K562 (cell line): ENCODE results near the gene CDK14. TPM values are rescaled to one million over a fixed set of nuclear protein-coding genes. Genes with fewer than 3 reads are reported as not detected.

Experiments used
- ATAC-seq: fragments of 200-7000 bp; cut with Tn5 transposase; 3 replicates; pipeline ENCODE4 v1.9.1; 2020; ENCODE audit warnings: moderate library complexity
- BruUV-seq: library from RNA; stranded (reverse); fragments of 400-500 nt; replicated peaks from 2 replicates; lab custom pipeline; 2021; lab: Mats Ljungman, UMichigan
- CTCF ChIA-PET: fragments of 300-600 bp; formaldehyde crosslinking; extraction: SDS; loops from one replicate; lab custom pipeline; 2021; ENCODE audit warnings: low intra/inter-chr PET ratio; lab: Yijun Ruan, JAX
- POLR2A ChIA-PET: fragments of 300-600, 350-650 bp; sonication (Branson Sonifier 250); formaldehyde crosslinking; extraction: SDS; loops from one replicate; lab custom pipeline; 2021; ENCODE audit warnings: antibody characterized with exemption, inconsistent platforms; lab: Yijun Ruan, JAX
- DNase-seq, 4 experiments: peaks; one replicate each; pipeline versions ENCODE4 v3.0.0 to v3.0.0-alpha.2; 2011 to 2018; ENCODE audit warnings: low spot score in 3 of 4, mixed read lengths in 3 of 4; ENCODE audit errors: extremely low read depth in 1 of 4
- FAIRE-seq: peaks from 2 replicates; lab custom pipeline; 2011; peaks lifted over from hg19 to GRCh38; lab: Jason Lieb, UNC
- H2AFZ ChIP-seq: 2 replicates; pipeline ENCODE4 v1.6.0; 2011; ENCODE audit warnings: low read depth, low read length, control low read depth, inconsistent platforms
- H3K27ac ChIP-seq: fragments of 200-600 bp; 3 replicates; pipeline ENCODE4 v1.8.0; 2011; ENCODE audit warnings: low read depth, mild to moderate bottlenecking, control low read depth, inconsistent platforms, low read length, moderate library complexity, mixed read lengths; ENCODE audit errors: extremely low read depth
- H3K27me3 ChIP-seq, 2 experiments: fragments of 300-600 bp in 1 of 2; 2 replicates in 1 of 2; 3 replicates in 1 of 2; pipeline versions ENCODE4 v1.6.0 to v1.8.0; 2011; ENCODE audit warnings: inconsistent platforms in 2 of 2, low read length in 2 of 2, mild to moderate bottlenecking in 1 of 2, mixed read lengths in 1 of 2, moderate library complexity in 1 of 2; ENCODE audit not compliant: control insufficient read depth in 2 of 2, insufficient read depth in 2 of 2
- H3K36me3 ChIP-seq: fragments of 300-600 bp; 3 replicates; pipeline ENCODE4 v1.8.0; 2011; ENCODE audit warnings: mild to moderate bottlenecking, low read length, inconsistent platforms; ENCODE audit not compliant: control insufficient read depth, insufficient read depth
- H3K4me1 ChIP-seq, 2 experiments: fragments of 200-600 bp in 1 of 2; replicated peaks in 1 of 2; 2 replicates in 1 of 2; 3 replicates in 1 of 2; pipeline versions ENCODE4 v1.5.1 to v1.8.0; 2011; ENCODE audit warnings: inconsistent platforms in 2 of 2, low read length in 2 of 2, mild to moderate bottlenecking in 1 of 2, mixed read lengths in 1 of 2, moderate library complexity in 1 of 2; ENCODE audit not compliant: control insufficient read depth in 2 of 2, insufficient read depth in 2 of 2
- H3K4me2 ChIP-seq: 2 replicates; pipeline ENCODE4 v1.6.1; 2011; ENCODE audit warnings: low read length, control low read depth, inconsistent platforms, mixed read lengths; ENCODE audit not compliant: insufficient read depth
- H3K4me3 ChIP-seq: fragments of 200-600 bp; sonication (generic), shearing (Covaris generic); 2 replicates; pipeline ENCODE4 v1.5.1; 2016; ENCODE audit warnings: control low read depth, inconsistent platforms
- H3K79me2 ChIP-seq: fragments of 200-600 bp; 3 replicates; pipeline ENCODE4 v1.8.0; 2011; ENCODE audit warnings: low read length, inconsistent platforms; ENCODE audit not compliant: control insufficient read depth, insufficient read depth
- H3K9ac ChIP-seq, 2 experiments: 2 replicates each; pipeline versions ENCODE4 v1.6.0 to v1.6.1; 2011; ENCODE audit warnings: low read depth in 2 of 2, low read length in 2 of 2, control low read depth in 1 of 2, inconsistent platforms in 1 of 2, mild to moderate bottlenecking in 1 of 2, mixed read lengths in 1 of 2; ENCODE audit not compliant: insufficient read depth in 1 of 2
- H3K9me1 ChIP-seq: one replicate; pipeline ENCODE4 v1.6.0; 2011; ENCODE audit warnings: inconsistent platforms, mild to moderate bottlenecking, low read length, moderate library complexity; ENCODE audit not compliant: control insufficient read depth, insufficient read depth
- H3K9me3 ChIP-seq: replicated peaks from 2 replicates; pipeline ENCODE4 v1.5.1; 2011; ENCODE audit warnings: low read depth, low read length, inconsistent platforms; ENCODE audit not compliant: control insufficient read depth, insufficient read depth
- H4K20me1 ChIP-seq: replicated peaks from 2 replicates; pipeline ENCODE4 v1.6.1; 2011; ENCODE audit warnings: low read length, inconsistent platforms, mixed read lengths; ENCODE audit not compliant: control insufficient read depth, insufficient read depth
- ATF4 ChIP-seq: fragments of 450-650 bp; formaldehyde crosslinking; IDR thresholded peaks from 2 replicates; pipeline ENCODE4 v1.4.0; 2022; ENCODE audit warnings: mild to moderate bottlenecking, moderate library complexity
- DACH1 ChIP-seq: fragments of 450-650 bp; IDR thresholded peaks from 2 replicates; pipeline ENCODE4 v1.6.1; 2018; ENCODE audit not compliant: partially characterized antibody
- HDAC8 ChIP-seq: fragments of 450-650 bp; IDR thresholded peaks from 2 replicates; pipeline ENCODE4 v1.6.1; 2016; ENCODE audit warnings: mild to moderate bottlenecking, missing genetic modification characterization, moderate library complexity, missing compliant biosample characterization
- TCFL5 ChIP-seq: fragments of 250-450 bp; sonication (Bioruptor Pico); conservative IDR thresholded peaks from 2 replicates; pipeline ENCODE4 v1.6.1; 2021; ENCODE audit warnings: mild to moderate bottlenecking, moderate library complexity, matching md5 sums
- TEAD1 ChIP-seq, 2 experiments: fragments of 450-650 bp in 1 of 2; sonication (generic) in 1 of 2; formaldehyde crosslinking; IDR thresholded peaks; 2 replicates each; pipeline versions ENCODE4 v1.4.0 to v1.8.0; 2020 to 2022; ENCODE audit warnings: mild to moderate bottlenecking in 2 of 2, missing genetic modification reagents in 1 of 2
- ZKSCAN8 ChIP-seq: fragments of 200-800 bp; sonication (Bioruptor generic); IDR thresholded peaks from 2 replicates; pipeline ENCODE4 v1.6.1; 2016; ENCODE audit warnings: missing genetic modification characterization, missing compliant biosample characterization
- WGBS: fragments of 100-300 bp; shearing (Covaris generic); methylation state at CpG from one replicate; pipeline ENCODE4 v1.1.6; 2016; ENCODE audit warnings: low coverage, mixed read lengths; ENCODE audit not compliant: insufficient coverage; ENCODE audit errors: missing lambda C conversion rate; 5-methylcytosine and 5-hydroxymethylcytosine counted together
- in situ Hi-C: fragments of 300-500 bp; cut with MboI; formaldehyde crosslinking; loops from 4 replicates; pipeline ENCODE4 v1.15.0; 2018; ENCODE audit warnings: inconsistent platforms, mixed read lengths
- intact Hi-C: fragments of 100-400 bp; cut with micrococcal nuclease; formaldehyde crosslinking; loops from 2 replicates; pipeline ENCODE4 v1.14.2; 2022
- polyA plus RNA-seq, 8 experiments: library from polyadenylated mRNA; depleted of rRNA in 4 of 8; stranded (reverse) in 5 of 8; unstranded in 3 of 8; fragments of >200 nt; fragmentation: Nextera tagmentation in 2 of 8; fragmentation: Illumina TruSeq in 1 of 8; extraction: Ambion mirVana in 2 of 8; extraction: Trizol in 1 of 8; gene quantifications; 2 replicates each; pipeline versions ENCODE4 v1.2.1 to v1.2.3, GENCODE V29; 2011 to 2014; ENCODE audit warnings: inconsistent platforms in 1 of 8, missing spikeins in 1 of 8
- total RNA-seq, 7 experiments: library from RNA; depleted of rRNA in 6 of 7; stranded (reverse); fragments of >200 nt in 6 of 7; fragmentation: Illumina TruSeq in 2 of 7; extraction: Trizol in 2 of 7; gene quantifications; 2 replicates each; pipeline versions ENCODE4 v1.2.1 to v1.2.3, GENCODE V29; 2011 to 2021; ENCODE audit warnings: low replicate concordance in 1 of 7

CDK14 gene
- total and polyA plus RNA-seq, 9 of the 15 experiments (the other 6 are each of a cell fraction or from before 2014, with no cell fraction given) = 0.03 to 0.91 (median 0.16) TPM

- H3K9me1 ChIP-seq = no peaks in the 10 kb centered on the region
- intact Hi-C loops (no loop called here), in situ Hi-C loops (no loop called here)
- TF ChIP-seq DACH1 = no peak
- TF ChIP-seq TCFL5 (CRISPR knock-in tag) = no peak
- no peak for TF ChIP-seq ZKSCAN8
- no peak for TF ChIP-seq ATF4 (CRISPR knock-in tag)
- no peak for TF ChIP-seq HDAC8
- TF ChIP-seq TEAD1 (CRISPR knock-in tag; IDR thresholded peaks at IDR 0.05) = no peak
- H3K4me1 ChIP-seq = no peaks in the 10 kb centered on the region
- H3K27me3 ChIP-seq = peaks cover 4 to 7% of the 10 kb centered on the region in 2 experiments; a peak in 4 of 5 replicates
- no peak for ATAC-seq
- ChIA-PET CTCF (no interaction called here), POLR2A (interaction anchor here (0.6 kb wide), 1 partner anchor 22 kb away, joined by 3 read pairs; no protein-coding TSS in a partner anchor)
- no peak overlapping the region for H2AFZ ChIP-seq
- no peak overlapping the region for H3K27ac ChIP-seq
- H4K20me1 ChIP-seq = no peaks in the 10 kb centered on the region
- no peaks in the 10 kb centered on the region for H3K79me2 ChIP-seq
- 0% methylated on average over 6 of the region's 6 CpGs for WGBS
- no peaks in the 10 kb centered on the region for H3K9me3 ChIP-seq
- no peaks in the 10 kb centered on the region for H3K36me3 ChIP-seq
- no TSS peak for BruUV-seq
- no peak overlapping the region for H3K4me3 ChIP-seq
- no peak for FAIRE-seq
- DNase-seq = no peak
- no peak overlapping the region for H3K9ac ChIP-seq
- no peak overlapping the region for H3K4me2 ChIP-seq
Measured at GRCh38 chr7:91206361-91206960, 610.3 kb downstream of the CDK14 start.
